Activated CD4-positive, alpha-beta T cell treated with anti-CD3 and anti-CD28 coated beads, Interleukin-2, amount 50 U/mL, for 24 hours (primary cell): Measurements from ENCODE around the gene DDC.

Experiments
- DNase-seq, 2 donors: peaks; one replicate each; pipeline ENCODE4 v3.0.0-alpha.2; 2020; ENCODE audit warnings: low read depth in 1 of 2, low spot score in 1 of 2

The DDC gene

GRCh38 chr7:50564640-50565558 is at the start of gene DDC:
Gene DDC, minus strand, starts transcription at chr7:50565405. Its CDS starts 21,320 bp downstream, at chr7:50544085.
- DNase-seq = no peak

DNA sequence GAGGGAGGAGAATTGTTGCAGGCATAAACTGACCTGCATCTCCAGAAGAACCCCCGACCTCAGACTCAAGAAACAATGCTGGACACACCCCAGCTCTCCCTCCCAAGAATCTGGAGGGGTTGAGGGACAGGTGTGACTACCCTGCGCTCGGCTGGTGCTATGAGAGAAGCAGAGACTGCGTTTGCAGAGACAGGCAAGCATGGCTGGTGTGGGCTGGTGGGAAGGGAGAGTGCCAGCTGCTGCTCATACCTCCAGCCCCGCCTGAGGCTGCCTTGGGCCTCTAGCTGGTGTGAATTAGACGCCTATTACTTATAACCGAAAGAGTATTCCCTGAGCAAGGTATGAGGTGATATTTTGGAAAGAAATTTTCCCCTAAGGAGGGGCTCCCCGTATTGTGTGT is 48.3 kb upstream of the DDC start:
- DNase-seq = no peak

DNA sequence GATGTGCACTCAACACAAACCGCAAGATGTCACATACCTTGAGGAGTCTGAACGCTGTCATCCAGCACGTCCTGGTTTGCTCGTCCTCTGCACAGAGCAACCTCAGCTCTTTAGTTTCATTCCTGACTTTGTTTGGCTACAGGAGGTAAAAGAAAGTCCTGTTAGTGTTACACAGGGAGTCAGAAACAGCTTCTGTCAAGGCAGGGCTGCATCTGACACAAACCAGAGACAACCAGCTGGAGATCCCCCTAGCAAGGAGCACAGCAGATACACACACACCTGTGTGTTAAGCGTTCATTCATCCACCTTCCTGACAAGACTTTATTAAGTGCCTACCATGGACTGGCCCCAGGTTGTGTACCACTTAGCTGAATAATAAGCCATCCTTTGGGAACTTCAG is 47.5 kb upstream of the DDC start:
- no peak for DNase-seq

- peak in 1 of 2 donors; percentile 30 for DNase-seq
Observed at GRCh38 chr7:50610521-50611277, 45.5 kb upstream of the DDC start.

DNA sequence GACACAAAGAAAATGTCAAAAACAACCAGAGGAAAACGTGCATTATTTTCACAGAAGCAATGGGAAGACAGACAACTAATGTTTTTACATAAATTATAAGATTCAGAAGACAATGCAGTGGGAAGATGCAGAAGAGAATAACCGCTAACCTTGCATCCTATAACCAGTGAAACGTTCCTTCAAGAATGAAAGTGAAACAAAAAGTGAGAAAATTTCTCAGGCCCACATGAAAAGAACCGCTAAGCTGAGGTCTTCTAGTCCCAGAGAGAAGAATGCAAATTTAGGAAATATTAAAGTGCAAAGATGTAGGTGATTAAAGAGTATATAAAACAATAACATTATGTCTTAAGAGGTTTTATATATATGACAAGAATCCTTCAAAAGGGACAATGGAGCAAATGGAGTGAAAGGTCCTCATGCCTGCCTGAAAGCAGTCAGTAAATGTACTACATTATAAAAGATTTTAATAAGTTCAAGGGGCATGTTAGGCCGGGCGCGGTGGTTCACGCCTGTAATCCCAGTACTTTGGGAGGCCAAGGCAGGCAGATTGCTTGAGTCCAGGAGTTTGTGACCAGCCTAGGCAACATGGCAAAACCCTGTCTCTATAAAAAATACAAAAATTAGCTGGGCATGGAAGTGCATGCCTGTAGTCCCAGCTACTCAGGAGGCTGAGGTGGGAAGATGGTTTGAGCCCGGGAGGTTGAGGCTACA is 43.1 kb upstream of the DDC start:
- DNase-seq = peak in 1 of 2 donors; percentile 8

DNA sequence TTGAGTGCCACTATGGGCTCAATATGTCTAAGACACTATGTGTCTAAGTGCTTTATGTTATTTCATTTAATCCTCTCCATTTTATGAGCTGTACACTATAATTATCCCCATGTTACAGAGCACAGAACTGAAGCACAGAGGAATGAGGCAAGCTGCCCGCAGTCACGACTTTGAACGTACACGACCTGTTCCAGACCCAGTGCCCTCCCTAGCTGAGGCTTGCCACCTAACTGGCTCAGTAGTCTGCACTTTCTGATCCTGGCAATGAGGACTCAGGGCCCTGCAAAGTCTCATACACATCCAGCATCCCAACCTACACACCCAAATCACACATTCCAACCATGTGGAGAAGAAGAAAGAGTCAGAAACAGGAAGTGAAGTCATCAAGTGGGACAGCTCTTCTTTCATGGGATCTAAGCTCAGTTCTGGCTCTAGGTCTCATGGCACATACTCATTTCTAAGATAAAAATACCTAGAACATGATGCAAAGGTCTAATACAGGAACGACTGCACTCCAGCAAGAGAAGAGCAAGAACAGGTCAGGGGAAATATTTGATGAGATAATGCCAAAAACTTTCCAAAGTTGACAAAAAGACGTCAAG is 42.4 kb upstream of the DDC start:
- DNase-seq = no peak

DNA sequence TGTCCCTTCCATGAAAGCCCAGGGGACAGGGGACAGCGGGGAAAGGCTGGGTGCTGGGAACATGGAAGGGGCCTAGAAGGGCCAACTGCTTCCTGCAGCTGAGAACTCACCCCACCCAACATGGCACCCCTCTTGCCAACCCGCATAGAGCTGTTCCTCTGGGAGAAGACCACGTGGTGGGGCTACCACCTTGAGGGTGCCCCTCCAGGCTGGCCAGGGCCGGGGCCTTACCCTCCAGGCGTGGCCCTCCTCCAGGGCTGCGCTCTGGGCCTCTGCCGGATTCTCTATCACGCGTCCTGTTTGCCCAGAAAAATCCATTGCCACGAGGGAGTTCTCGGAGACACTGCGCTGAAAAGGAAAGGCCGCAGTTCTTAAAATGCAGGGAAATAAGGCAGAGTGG is 39.9 kb upstream of the DDC start:
- no peak for DNase-seq

- no peak for DNase-seq
Observed at GRCh38 chr7:50603287-50603686, 38.1 kb upstream of the DDC start.

GRCh38 chr7:50599385-50599784 is 34.2 kb upstream of the DDC start:
- no peak for DNase-seq

DNA sequence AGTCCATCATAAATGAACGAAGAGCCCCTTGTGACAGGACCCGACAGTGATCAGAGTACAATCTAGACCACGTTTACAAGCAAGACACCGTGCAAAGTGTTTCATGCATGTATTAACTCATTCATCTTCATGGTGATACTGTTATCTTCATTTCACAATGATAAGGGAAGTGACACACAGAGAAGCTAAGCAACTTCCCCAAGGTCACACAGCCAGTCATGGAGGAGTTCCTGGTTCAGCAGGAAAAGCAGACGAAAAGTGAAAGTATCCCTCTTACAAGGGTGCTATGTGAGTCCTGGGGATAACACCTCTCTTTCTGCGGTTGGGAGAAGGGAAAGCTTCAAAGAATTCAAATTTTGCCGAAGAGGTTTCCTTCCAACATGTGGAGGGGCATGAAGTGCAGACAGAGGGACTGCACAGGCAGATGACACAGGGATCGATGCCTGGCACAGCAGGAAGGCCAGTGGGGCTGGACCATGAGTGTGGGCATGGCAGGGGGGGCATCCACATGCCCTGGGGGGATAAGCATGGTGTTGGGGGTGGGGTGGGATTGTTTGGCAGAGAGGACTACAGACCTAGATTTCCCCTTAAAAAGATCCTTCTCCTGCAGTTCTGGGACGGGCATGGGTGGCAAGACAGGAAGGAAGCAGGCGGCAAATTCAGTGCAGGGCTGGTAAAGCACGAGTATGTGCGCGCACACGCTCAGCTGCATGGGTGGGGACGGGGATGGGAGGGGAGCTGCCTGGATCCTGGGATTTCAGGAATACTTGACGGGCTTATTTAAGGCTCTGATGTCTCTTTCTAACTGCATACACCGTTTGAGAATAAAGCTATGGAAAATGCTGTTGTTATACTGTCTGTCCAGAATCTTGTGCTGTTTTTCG is 33.5 kb upstream of the DDC start:
- no peak for DNase-seq

GRCh38 chr7:50596484-50596883 is 31.3 kb upstream of the DDC start:
- DNase-seq = no peak

DNA sequence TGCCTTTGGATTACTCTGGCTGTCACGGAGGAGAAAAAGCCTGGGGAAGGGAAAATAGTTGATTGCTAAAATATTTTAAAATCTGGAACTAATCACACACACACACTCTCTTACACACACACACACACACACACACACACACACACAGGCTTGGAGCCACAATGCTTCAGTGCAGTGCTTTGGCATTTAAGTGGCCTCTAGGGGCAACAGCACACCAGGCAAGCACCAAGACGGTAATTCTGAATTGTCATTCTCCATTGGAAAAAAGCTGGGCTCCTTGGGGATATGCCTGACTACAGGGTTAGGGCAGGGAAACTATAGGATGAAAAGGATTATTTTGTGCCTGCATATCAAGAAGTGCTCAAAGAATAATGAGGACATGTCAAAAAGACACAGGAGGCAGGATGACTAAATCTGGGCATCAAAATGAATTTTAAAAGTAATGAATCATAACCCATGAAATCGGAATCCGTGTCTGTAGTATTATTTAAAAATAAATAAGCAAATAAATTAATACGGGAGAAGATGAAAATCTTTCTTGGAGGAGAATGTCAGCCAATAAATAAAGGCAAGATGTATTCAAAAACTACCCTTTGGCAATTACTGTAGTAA is 30.4 kb upstream of the DDC start:
- DNase-seq = no peak

DNA sequence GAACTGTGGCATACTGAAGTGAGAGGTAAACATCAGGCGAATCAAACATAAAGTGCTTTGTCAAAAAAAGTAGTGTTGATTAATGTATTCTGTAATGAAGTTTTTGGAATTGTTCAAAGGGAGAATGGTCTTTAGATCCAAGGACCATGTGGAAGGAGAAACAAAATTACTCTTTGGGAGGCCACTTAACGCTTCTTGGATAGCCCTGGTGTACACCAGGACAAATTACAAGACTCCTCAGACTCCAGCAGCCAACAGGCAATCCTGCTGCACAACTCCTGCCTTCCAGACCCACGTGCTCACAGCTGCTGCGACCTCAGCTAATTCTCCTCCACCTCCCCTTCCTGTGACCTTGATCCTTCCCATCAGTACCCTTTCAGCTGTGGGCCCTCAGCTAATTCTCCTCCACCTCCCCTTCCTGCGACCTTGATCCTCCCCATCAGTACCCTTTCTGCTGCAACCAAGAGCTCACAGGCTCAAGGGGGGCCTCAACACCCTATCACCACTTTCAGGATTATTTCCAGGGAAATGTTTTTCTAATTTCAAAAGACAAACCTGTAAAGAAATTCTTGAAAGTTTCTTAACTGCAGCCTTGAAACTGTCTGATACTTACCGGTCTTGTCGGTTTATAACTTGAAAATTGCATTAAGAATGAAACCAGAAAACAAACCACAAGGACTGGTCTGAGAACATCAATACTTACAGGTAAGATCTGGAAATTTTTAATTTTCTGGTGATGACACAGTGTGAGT is 29.7 kb upstream of the DDC start:
- no peak for DNase-seq

DNA sequence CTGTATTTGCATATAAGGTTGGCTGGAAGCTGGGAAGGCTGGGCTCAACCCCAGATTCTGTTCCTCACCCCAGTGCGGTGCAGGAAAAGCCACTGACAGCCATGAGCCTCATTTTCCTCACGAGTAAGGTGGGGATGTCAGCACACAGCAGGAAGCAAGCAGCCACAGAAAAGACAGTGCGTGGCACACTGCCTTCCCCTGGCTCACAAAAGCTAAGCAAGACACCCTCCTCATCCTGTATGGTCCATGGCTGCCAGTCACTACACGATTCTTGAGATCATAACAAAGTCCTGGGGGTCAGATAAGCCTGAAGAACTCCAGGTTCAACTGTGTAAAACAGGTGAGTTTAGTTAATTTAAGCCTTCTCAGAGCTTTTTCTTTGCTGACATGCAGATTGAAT is 28.9 kb upstream of the DDC start:
- DNase-seq = no peak

- no peak for DNase-seq
Observed at GRCh38 chr7:50592940-50593339, 27.7 kb upstream of the DDC start.

- DNase-seq = no peak
Observed at GRCh38 chr7:50591480-50592438, 26.6 kb upstream of the DDC start.

DNA sequence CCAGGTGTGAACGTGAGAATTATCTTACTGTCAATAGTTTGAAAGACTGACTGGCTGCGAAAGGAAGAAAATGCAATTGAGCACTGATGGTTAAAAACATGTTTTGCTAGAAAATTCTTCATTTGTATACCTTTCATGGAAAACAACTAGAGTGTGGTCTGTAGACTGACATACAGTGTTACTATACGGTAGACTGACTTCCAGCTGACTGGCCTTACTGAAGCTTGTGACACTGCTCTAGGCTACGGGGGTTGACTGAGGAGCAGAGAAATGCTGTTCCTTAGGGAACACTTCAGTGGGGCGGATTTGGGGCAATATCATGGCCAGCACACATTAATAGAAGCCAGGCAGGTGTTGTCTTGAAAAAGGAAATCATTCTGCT is 25.9 kb upstream of the DDC start:
- DNase-seq = no peak

DNA sequence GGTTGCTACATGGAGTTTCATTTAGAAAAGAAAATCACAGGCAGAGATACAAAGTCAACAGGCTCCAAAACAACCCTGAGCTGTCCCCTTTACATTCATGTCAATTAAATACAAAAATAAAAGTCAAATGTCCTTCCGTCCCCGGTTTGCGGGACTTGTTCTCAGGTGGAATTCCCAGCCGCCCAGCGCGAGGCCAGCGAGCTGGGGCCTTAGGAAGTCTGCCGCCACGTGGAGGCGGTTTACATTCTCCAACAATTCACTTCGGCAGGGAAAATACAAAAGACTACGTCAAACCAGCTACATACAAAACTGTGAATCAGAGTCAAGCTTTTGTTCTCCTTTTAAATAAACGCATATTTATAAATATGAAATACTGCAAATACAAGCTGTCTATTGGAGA is 25.3 kb upstream of the DDC start:
- no peak for DNase-seq
